OCI-LY7 (cell line): Measurements from ENCODE around the gene GLIS1. TPM values are rescaled to one million over a fixed set of nuclear protein-coding genes. Genes with fewer than 3 reads are reported as not detected.

Experiments used
- BruUV-seq: library from RNA; stranded (reverse); fragments of 400-500 nt; replicated peaks from 2 replicates; lab custom pipeline; 2021; lab: Mats Ljungman, UMichigan
- CTCF ChIA-PET: fragments of 300-600 bp; sonication (Branson Sonifier 250); formaldehyde crosslinking; loops from one replicate; lab custom pipeline; 2022; ENCODE audit warnings: antibody characterized with exemption; ENCODE audit not compliant: unreplicated experiment; lab: Charles Lee
- POLR2A ChIA-PET: fragments of 300-600 bp; sonication (Branson Sonifier 250); formaldehyde crosslinking; loops from one replicate; lab custom pipeline; 2022; ENCODE audit warnings: antibody characterized with exemption; lab: Charles Lee
- DNase-seq: peaks from one replicate; pipeline ENCODE4 v3.0.0-alpha.2; 2015; ENCODE audit warnings: low spot score
- H2AFZ ChIP-seq: fragments of 200-600 bp; sonication (generic), shearing (Covaris generic); 2 replicates; pipeline ENCODE4 v1.6.1; 2014; ENCODE audit warnings: mild to moderate bottlenecking, antibody characterized with exemption, low read length, moderate library complexity
- H3K27ac ChIP-seq: fragments of 200-600 bp; sonication (generic); 2 replicates; pipeline ENCODE4 v1.5.1; 2014; ENCODE audit warnings: mixed run types, low read depth, mild to moderate bottlenecking, moderate library complexity, low read length, inconsistent platforms; ENCODE audit not compliant: poor library complexity, severe bottlenecking
- H3K36me3 ChIP-seq: fragments of 200-600 bp; sonication (generic); 2 replicates; pipeline ENCODE4 v1.6.1; 2014; ENCODE audit warnings: mild to moderate bottlenecking, antibody characterized with exemption, low read length, moderate library complexity, mixed read lengths; ENCODE audit not compliant: insufficient read depth
- H3K4me1 ChIP-seq: fragments of 200-600 bp; sonication (generic); 2 replicates; pipeline ENCODE4 v1.5.1; 2014; ENCODE audit warnings: mild to moderate bottlenecking, low read length; ENCODE audit not compliant: insufficient read depth, poor library complexity, severe bottlenecking
- H3K4me2 ChIP-seq: fragments of 200-600 bp; sonication (generic); 2 replicates; pipeline ENCODE4 v1.6.1; 2014; ENCODE audit warnings: mild to moderate bottlenecking, low read length
- H3K4me3 ChIP-seq: fragments of 200-600 bp; sonication (generic); 2 replicates; pipeline ENCODE4 v1.5.1; 2014; ENCODE audit warnings: mild to moderate bottlenecking, low read depth, low read length; ENCODE audit not compliant: poor library complexity, severe bottlenecking
- H3K79me2 ChIP-seq: fragments of 200-600 bp; sonication (generic); 2 replicates; pipeline ENCODE4 v1.6.1; 2016; ENCODE audit warnings: low read depth, mild to moderate bottlenecking, low read length, moderate library complexity, mixed read lengths; ENCODE audit not compliant: insufficient read depth
- H3K9me2 ChIP-seq: fragments of 200-600 bp; sonication (generic); 2 replicates; pipeline ENCODE4 v1.6.1; 2016; ENCODE audit warnings: mild to moderate bottlenecking, low read length, mixed read lengths; ENCODE audit not compliant: insufficient read depth
- H3K9me3 ChIP-seq: fragments of 200-600 bp; sonication (generic); 2 replicates; pipeline ENCODE4 v1.6.1; 2014; ENCODE audit warnings: mild to moderate bottlenecking, mixed run types, low read length, mixed read lengths
- H4K20me1 ChIP-seq: fragments of 200-600 bp; sonication (generic); 2 replicates; pipeline ENCODE4 v1.6.1; 2014; ENCODE audit warnings: mild to moderate bottlenecking, antibody characterized with exemption, low read length, moderate library complexity, mixed read lengths; ENCODE audit not compliant: insufficient read depth
- CTCF ChIP-seq: fragments of 200-600 bp; sonication (generic); conservative IDR thresholded peaks from 2 replicates; pipeline ENCODE4 v1.5.1; 2014; ENCODE audit warnings: mild to moderate bottlenecking, antibody characterized with exemption, low read length, moderate library complexity, mixed read lengths
- EZH2phosphoT487 ChIP-seq: fragments of 200-600 bp; sonication (generic); IDR thresholded peaks from 2 replicates; pipeline ENCODE4 v1.6.1; 2018; ENCODE audit warnings: low read depth, borderline replicate concordance, mild to moderate bottlenecking, mixed run types, antibody characterized with exemption, low read length, moderate library complexity, mixed read lengths
- intact Hi-C: fragments of 100-400 bp; cut with micrococcal nuclease; formaldehyde crosslinking; loops from one replicate; pipeline ENCODE4 v1.10.0; 2022; ENCODE audit not compliant: unreplicated experiment
- total RNA-seq, 2 experiments: library from RNA; depleted of rRNA in 1 of 2; stranded (reverse); fragments of >200 nt in 1 of 2; shearing (Covaris generic) in 1 of 2; gene quantifications; 2 replicates each; pipeline ENCODE4 v1.2.3, GENCODE V29; 2014 to 2022

GLIS1 gene
- total RNA-seq, 2 experiments from 2014 or later, result not detected

GRCh38 chr1:53622531-53622930 lies 116.4 kb downstream of the GLIS1 start:
- Histone ChIP-seq H3K79me2 (no peaks in the 10 kb centered on the region), H3K4me1 (no peaks in the 10 kb centered on the region), H4K20me1 (no peaks in the 10 kb centered on the region), H3K36me3 (no peaks in the 10 kb centered on the region), H3K9me3 (no peaks in the 10 kb centered on the region), H3K27ac (no peak overlapping the region), H3K9me2 (no peaks in the 10 kb centered on the region), H2AFZ (no peak overlapping the region), H3K4me2 (no peak overlapping the region), H3K4me3 (no peak overlapping the region)
- no peak for DNase-seq
- intact Hi-C loops, result no loop called here
- CTCF ChIA-PET, result no interaction called here
- POLR2A ChIA-PET, result no interaction called here
- no peak for TF ChIP-seq CTCF
- no peak for TF ChIP-seq EZH2phosphoT487
- BruUV-seq, result no TSS peak

- no peak for TF ChIP-seq CTCF
- TF ChIP-seq EZH2phosphoT487, result no peak
- no peak overlapping the region for H3K4me3 ChIP-seq
- no peaks in the 10 kb centered on the region for H3K36me3 ChIP-seq
- CTCF ChIA-PET, result no interaction called here
- H3K4me1 ChIP-seq, result no peaks in the 10 kb centered on the region
- intact Hi-C loops, result no loop called here
- POLR2A ChIA-PET, result no interaction called here
- no peaks in the 10 kb centered on the region for H3K79me2 ChIP-seq
- H3K9me2 ChIP-seq, result no peaks in the 10 kb centered on the region
- H2AFZ ChIP-seq, result no peak overlapping the region
- no peaks in the 10 kb centered on the region for H4K20me1 ChIP-seq
- no peak overlapping the region for H3K4me2 ChIP-seq
- H3K27ac ChIP-seq, result no peak overlapping the region
- no TSS peak for BruUV-seq
- no peak for DNase-seq
- no peaks in the 10 kb centered on the region for H3K9me3 ChIP-seq
These were observed 117.8 kb downstream of the GLIS1 start for GRCh38 chr1:53621144-53621543.

GRCh38 chr1:53620061-53620855 lies 118.7 kb downstream of the GLIS1 start:
- no peaks in the 10 kb centered on the region for H3K36me3 ChIP-seq
- TF ChIP-seq EZH2phosphoT487, result no peak
- no peak for TF ChIP-seq CTCF
- H3K79me2 ChIP-seq, result no peaks in the 10 kb centered on the region
- intact Hi-C loops, result no loop called here
- ChIA-PET CTCF (no interaction called here), POLR2A (no interaction called here)
- no peak for DNase-seq
- H3K4me2 ChIP-seq, result no peak overlapping the region
- H3K9me3 ChIP-seq, result no peaks in the 10 kb centered on the region
- H3K4me1 ChIP-seq, result no peaks in the 10 kb centered on the region
- no peak overlapping the region for H3K27ac ChIP-seq
- H4K20me1 ChIP-seq, result no peaks in the 10 kb centered on the region
- no TSS peak for BruUV-seq
- no peak overlapping the region for H3K4me3 ChIP-seq
- no peak overlapping the region for H2AFZ ChIP-seq
- no peaks in the 10 kb centered on the region for H3K9me2 ChIP-seq
